ENCODE data around the gene ERN1. TPM values are rescaled to one million over a fixed set of nuclear protein-coding genes. Genes with fewer than 3 reads are reported as not detected.

The ERN1 gene
- total and polyA plus RNA-seq, 2 of the 8 experiments (the other 6 are each of a cell fraction or from before 2014, with no cell fraction given): 1.8 to 3.9 TPM

DNA sequence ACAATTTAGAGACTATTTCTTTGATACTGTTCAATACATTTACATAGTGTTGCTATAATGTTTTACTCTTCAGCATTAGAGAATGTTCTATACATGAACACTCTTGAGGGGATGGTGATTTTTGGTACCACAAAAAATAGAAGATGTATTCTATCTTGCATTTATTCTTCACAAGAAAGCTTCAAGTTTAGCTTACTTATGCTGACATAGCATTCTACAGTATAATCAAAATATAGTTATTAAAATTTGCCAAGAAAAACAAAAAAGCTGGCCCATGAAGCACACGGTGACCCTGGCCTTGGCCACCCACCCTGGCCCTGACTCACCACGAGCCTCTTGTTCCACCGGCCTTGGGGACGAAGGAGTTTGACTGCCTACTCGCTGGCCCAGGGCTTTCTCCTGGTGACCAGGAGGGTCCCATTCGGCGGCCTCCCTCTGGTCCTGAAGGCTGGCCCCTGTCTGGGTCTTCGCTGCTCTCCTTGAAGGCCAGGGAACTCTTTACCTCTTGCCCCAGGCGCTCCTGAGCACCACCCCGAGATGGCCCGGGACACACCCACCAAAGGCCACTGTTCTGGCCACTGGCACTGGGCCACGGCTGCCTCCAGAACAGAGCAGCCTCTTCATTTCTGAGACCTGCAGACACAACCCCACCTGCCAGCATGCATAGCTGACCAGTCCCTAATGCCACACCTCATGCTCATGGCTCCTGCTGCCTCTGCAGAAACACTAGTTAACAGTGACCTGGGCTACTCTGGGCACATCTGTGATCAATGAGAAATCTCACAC, 87.1 kb downstream of the ERN1 start:
- H3K79me2 ChIP-seq (ENCODE audit: control insufficient read depth in 1 of 2, insufficient read depth in 2 of 2, low read length in 2 of 2): no peaks in the 10 kb centered on the region
- no peak overlapping the region; the same call in 1 of the 2 replicates for H2BK5ac ChIP-seq (ENCODE audit: low read depth, low read length)
- FAIRE-seq (no peak), DNase-seq (ENCODE audit: low read depth in 1 of 2, low spot score in 2 of 2) (no peak)
- H3K18ac ChIP-seq (ENCODE audit: extremely low read depth, low read length): no peak overlapping the region
- ChIA-PET POLR2A (ENCODE audit: partially characterized antibody) (interaction anchor here (1.1 to 3.4 kb wide), 4 partner anchors 8 to 103 kb away, joined by 3 to 12 read pairs (median 3); no protein-coding TSS in a partner anchor), CTCF (ENCODE audit: partially characterized antibody) (interaction anchor here (0.7 to 8.5 kb wide), 16 partner anchors 10 to 140 kb away, joined by 3 to 105 read pairs (median 4); no protein-coding TSS in a partner anchor)
- no peak overlapping the region for H2BK120ac ChIP-seq (replicated peaks; ENCODE audit: low read depth, low read length)
- H2BK15ac ChIP-seq (ENCODE audit: low read length): no peak overlapping the region
- no peak overlapping the region for H3K4me2 ChIP-seq (ENCODE audit: insufficient read depth in 1 of 2, low read depth in 2 of 2, low read length in 2 of 2)
- H3K23me2 ChIP-seq (ENCODE audit: low read depth, low read length): no peaks in the 10 kb centered on the region
- H3K4me3 ChIP-seq (ENCODE audit: extremely low read depth in 1 of 4, insufficient read depth in 2 of 4, low read depth in 3 of 4, low read length in 4 of 4): no peak overlapping the region
- TF ChIP-seq KDM5A (IDR thresholded peaks at IDR 0.05; ENCODE audit: low read length) (no peak), SIN3A (conservative IDR thresholded peaks at IDR 0.05 in 1 of 2, IDR thresholded peaks at IDR 0.05 in 1 of 2; ENCODE audit: low read depth in 1 of 2, low read length in 2 of 2) (no peak), CHD1 (IDR thresholded peaks at IDR 0.05; ENCODE audit: low read depth, low read length) (no peak), KDM4A (IDR thresholded peaks at IDR 0.05; ENCODE audit: low read depth, low read length, severe bottlenecking) (no peak), CBX8 (IDR thresholded peaks at IDR 0.05; ENCODE audit: borderline replicate concordance, low read depth, low read length) (no peak), BCL11A (IDR thresholded peaks at IDR 0.05; ENCODE audit: low read depth in 2 of 2, low read length in 2 of 2) (no peak), EZH2 (IDR thresholded peaks at IDR 0.05; ENCODE audit: low read depth, low read length, severe bottlenecking) (no peak), SP2 (IDR thresholded peaks at IDR 0.05; ENCODE audit: low read length) (no peak), POLR2AphosphoS5 (IDR thresholded peaks at IDR 0.05; ENCODE audit: low read depth, low read length) (no peak)
- TF ChIP-seq, protein P1, sequence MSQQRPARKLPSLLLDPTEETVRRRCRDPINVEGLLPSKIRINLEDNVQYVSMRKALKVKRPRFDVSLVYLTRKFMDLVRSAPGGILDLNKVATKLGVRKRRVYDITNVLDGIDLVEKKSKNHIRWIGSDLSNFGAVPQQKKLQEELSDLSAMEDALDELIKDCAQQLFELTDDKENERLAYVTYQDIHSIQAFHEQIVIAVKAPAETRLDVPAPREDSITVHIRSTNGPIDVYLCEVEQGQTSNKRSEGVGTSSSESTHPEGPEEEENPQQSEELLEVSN (IDR thresholded peaks at IDR 0.05): no peak
- H3K9ac ChIP-seq (replicated peaks in 1 of 4; ENCODE audit: extremely low read depth in 1 of 4, low read depth in 3 of 4, low read length in 3 of 4): no peak overlapping the region
- H3K23ac ChIP-seq (ENCODE audit: insufficient read length): no peak overlapping the region
- no peaks in the 10 kb centered on the region; the same call in 1 of the 2 replicates for H3K79me1 ChIP-seq (ENCODE audit: low read depth, low read length)
- no peak overlapping the region for H3K14ac ChIP-seq (ENCODE audit: insufficient read length)
- H3K4ac ChIP-seq (replicated peaks; ENCODE audit: insufficient read length, low read depth, low read length): no peak overlapping the region
- H3K4me1 ChIP-seq (replicated peaks in 1 of 4; ENCODE audit: control insufficient read depth in 3 of 4, insufficient read depth in 4 of 4, low read length in 3 of 4): no peaks in the 10 kb centered on the region
- no peaks in the 10 kb centered on the region for H3K36me3 ChIP-seq (ENCODE audit: control insufficient read depth in 2 of 4, insufficient read depth in 4 of 4, low read length in 3 of 4)
- no peak overlapping the region for H3K27ac ChIP-seq (ENCODE audit: low read depth, low read length)
- H3K56ac ChIP-seq (replicated peaks; ENCODE audit: insufficient read length, low read depth, low read length): no peak overlapping the region
- H2AFZ ChIP-seq (ENCODE audit: low read length): no peak overlapping the region
- no peaks in the 10 kb centered on the region for H3K27me3 ChIP-seq (replicated peaks in 1 of 4; ENCODE audit: control insufficient read depth in 3 of 4, extremely low read depth in 1 of 4, insufficient read depth in 3 of 4, low read length in 3 of 4)
- H4K5ac ChIP-seq (ENCODE audit: insufficient read length, low read depth, low read length): no peak overlapping the region
- H2BK20ac ChIP-seq (ENCODE audit: low read length): no peak overlapping the region
- no peak overlapping the region; the same call in 1 of the 2 replicates for H4K8ac ChIP-seq (ENCODE audit: extremely low read depth, insufficient read depth, low read length)
- WGBS, 2 experiments (ENCODE audit: extremely low coverage in 1 of 2, insufficient coverage in 1 of 2, insufficient read length in 1 of 2, insufficient replicate concordance in 2 of 2, low coverage in 1 of 2, low lambda C conversion rate in 2 of 2, missing lambda C conversion rate in 1 of 2): 92% methylated on average over 12 of the region's 12 CpGs; no CpG with 5 or more reads in 1 of the 2 experiments
- H3K9me3 ChIP-seq (ENCODE audit: insufficient read depth in 2 of 2, low read depth in 1 of 2, low read length in 1 of 2): no peaks in the 10 kb centered on the region
- H2AK5ac ChIP-seq (ENCODE audit: low read depth, low read length): no peak overlapping the region
- H4K91ac ChIP-seq (replicated peaks; ENCODE audit: insufficient read length, low read length): no peak overlapping the region
- H2BK12ac ChIP-seq (ENCODE audit: low read depth, low read length): no peak overlapping the region
- no peaks in the 10 kb centered on the region for H4K20me1 ChIP-seq (replicated peaks in 1 of 2; ENCODE audit: control insufficient read depth in 1 of 2, insufficient read depth in 2 of 2, low read length in 2 of 2)
